ENCODE data around the gene FOLR1.
"Not testable (repeated sequence)": the region's sequence is repeated elsewhere in the genome, so short reads cannot be mapped to it uniquely, and the experiment has no call there.

The FOLR1 gene

DNA sequence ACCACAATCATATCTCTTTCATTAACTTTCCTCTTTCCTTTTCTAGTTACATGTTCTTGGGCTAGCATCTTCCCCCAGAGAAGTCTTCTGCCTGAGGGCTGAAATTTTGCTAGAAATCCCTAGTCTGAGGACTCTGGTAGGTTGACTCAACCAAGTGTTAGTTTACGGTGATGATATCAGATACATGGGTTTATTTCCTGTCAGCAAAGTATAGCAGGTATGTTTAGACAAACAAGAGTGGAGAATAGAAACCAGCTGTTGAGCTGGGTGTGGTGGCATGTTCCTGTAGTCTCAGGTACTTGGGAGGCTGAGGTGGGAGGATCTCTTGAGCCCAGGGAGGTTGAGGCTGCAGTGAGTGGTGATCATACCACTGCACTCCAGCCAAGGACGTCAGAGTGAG, 11.2 kb downstream of the FOLR1 start:
- DNase-seq (ENCODE audit: low spot score) (no peak), ATAC-seq (ENCODE audit: low read depth) (peak; percentile 52; the same call in 2 of the 3 replicates)
- Histone ChIP-seq H3K4me1 (ENCODE audit: insufficient read depth, poor library complexity, severe bottlenecking) (no peaks in the 10 kb centered on the region), H3K4me3 (ENCODE audit: severe bottlenecking) (no peak overlapping the region), H3K9me3 (ENCODE audit: severe bottlenecking) (no peaks in the 10 kb centered on the region), H3K36me3 (ENCODE audit: low read depth) (no peaks in the 10 kb centered on the region), H3K27ac (ENCODE audit: poor library complexity, severe bottlenecking) (no peak overlapping the region), H3K27me3 (ENCODE audit: insufficient read depth, poor library complexity, severe bottlenecking) (no peaks in the 10 kb centered on the region)
- TF ChIP-seq, protein P1, sequence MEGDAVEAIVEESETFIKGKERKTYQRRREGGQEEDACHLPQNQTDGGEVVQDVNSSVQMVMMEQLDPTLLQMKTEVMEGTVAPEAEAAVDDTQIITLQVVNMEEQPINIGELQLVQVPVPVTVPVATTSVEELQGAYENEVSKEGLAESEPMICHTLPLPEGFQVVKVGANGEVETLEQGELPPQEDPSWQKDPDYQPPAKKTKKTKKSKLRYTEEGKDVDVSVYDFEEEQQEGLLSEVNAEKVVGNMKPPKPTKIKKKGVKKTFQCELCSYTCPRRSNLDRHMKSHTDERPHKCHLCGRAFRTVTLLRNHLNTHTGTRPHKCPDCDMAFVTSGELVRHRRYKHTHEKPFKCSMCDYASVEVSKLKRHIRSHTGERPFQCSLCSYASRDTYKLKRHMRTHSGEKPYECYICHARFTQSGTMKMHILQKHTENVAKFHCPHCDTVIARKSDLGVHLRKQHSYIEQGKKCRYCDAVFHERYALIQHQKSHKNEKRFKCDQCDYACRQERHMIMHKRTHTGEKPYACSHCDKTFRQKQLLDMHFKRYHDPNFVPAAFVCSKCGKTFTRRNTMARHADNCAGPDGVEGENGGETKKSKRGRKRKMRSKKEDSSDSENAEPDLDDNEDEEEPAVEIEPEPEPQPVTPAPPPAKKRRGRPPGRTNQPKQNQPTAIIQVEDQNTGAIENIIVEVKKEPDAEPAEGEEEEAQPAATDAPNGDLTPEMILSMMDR (IDR thresholded peaks at IDR 0.05; ENCODE audit: poor library complexity, severe bottlenecking) = no peak

DNA sequence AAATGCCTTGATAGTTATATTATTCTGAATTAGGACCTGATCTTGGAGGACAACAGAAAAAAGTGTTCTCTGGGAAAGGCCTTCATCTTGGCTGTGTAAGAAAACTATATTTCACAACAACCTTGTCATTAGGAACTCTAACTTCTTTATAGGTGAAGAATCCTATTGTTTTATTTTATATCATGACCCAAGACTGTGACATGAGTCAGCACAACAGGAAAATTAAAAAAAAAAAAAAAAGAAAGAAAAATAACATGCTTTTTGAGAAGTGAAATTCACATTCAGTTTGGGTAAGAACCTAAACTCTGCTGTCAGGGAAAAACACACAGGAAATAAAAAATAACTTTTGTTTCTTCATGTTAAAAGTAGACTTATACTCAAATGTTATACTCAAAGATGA, 12.9 kb downstream of the FOLR1 start:
- no peak for ATAC-seq (ENCODE audit: low read depth)

DNA sequence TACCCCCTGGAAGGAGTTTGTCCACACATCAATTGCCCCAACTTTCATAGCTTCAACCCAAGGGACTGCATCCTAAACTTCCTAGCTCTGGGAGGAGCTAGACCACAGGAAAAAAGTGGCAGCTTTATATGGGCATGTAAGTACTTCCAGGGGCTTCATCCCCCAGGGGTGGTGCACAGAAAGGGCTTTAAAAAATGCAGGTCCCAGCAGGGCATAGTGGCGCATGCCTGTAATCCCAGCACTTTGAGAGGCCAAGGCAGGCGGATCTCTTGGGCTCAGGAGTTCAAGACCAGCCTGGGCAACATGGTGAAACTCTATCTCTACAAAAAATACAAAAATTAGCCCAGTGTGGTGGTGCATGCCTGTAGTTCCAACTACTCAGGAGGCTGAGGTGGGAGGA, 14.9 kb downstream of the FOLR1 start:
- not testable (repeated sequence) for H3K27me3 ChIP-seq (ENCODE audit: insufficient read depth, poor library complexity, severe bottlenecking); H3K4me1 ChIP-seq (ENCODE audit: insufficient read depth, poor library complexity, severe bottlenecking); H3K27ac ChIP-seq (ENCODE audit: poor library complexity, severe bottlenecking); ATAC-seq (ENCODE audit: low read depth); H3K4me3 ChIP-seq (ENCODE audit: severe bottlenecking); DNase-seq (ENCODE audit: low spot score); H3K36me3 ChIP-seq (ENCODE audit: low read depth); H3K9me3 ChIP-seq (ENCODE audit: severe bottlenecking)

More for the DNA sequence above, 12.9 kb downstream of the FOLR1 start:
- Histone ChIP-seq H3K36me3 (ENCODE audit: low read depth) (no peaks in the 10 kb centered on the region), H3K27me3 (ENCODE audit: insufficient read depth, poor library complexity, severe bottlenecking) (no peaks in the 10 kb centered on the region), H3K4me3 (ENCODE audit: severe bottlenecking) (no peak overlapping the region), H3K27ac (ENCODE audit: poor library complexity, severe bottlenecking) (no peak overlapping the region), H3K9me3 (ENCODE audit: severe bottlenecking) (peaks cover under 1% of the 10 kb centered on the region), H3K4me1 (ENCODE audit: insufficient read depth, poor library complexity, severe bottlenecking) (no peaks in the 10 kb centered on the region)
- TF ChIP-seq, protein P1 (IDR thresholded peaks at IDR 0.05; ENCODE audit: poor library complexity, severe bottlenecking) = no peak
- no peak for DNase-seq (ENCODE audit: low spot score)

DNA sequence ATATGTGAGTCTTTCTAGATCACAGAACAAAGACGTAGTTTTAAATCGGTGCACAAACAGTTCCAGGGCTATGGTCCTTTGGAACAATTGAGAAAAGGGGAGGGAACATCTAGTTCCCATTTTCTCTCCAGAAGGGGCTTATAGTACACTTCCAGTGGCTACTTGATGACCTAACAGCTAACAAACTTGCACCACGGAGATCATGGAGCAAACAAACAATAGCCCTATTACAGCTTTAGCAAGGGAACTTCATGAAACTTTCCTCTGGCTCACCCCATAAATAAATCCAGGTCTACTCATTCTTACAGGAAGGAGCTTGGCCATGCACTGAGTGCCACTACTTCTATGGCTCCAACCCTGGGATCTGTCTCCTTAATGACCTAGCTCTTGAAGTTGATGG, 16.3 kb downstream of the FOLR1 start:
- Histone ChIP-seq H3K27ac (ENCODE audit: poor library complexity, severe bottlenecking) (no peak overlapping the region), H3K4me1 (ENCODE audit: insufficient read depth, poor library complexity, severe bottlenecking) (no peaks in the 10 kb centered on the region), H3K4me3 (ENCODE audit: severe bottlenecking) (no peak overlapping the region), H3K9me3 (ENCODE audit: severe bottlenecking) (peaks cover 4% of the 10 kb centered on the region), H3K27me3 (ENCODE audit: insufficient read depth, poor library complexity, severe bottlenecking) (no peaks in the 10 kb centered on the region), H3K36me3 (ENCODE audit: low read depth) (no peaks in the 10 kb centered on the region)
- DNase-seq (ENCODE audit: low spot score) (no peak), ATAC-seq (ENCODE audit: low read depth) (no peak)
- TF ChIP-seq, protein P1 (IDR thresholded peaks at IDR 0.05; ENCODE audit: poor library complexity, severe bottlenecking) = no peak

DNA sequence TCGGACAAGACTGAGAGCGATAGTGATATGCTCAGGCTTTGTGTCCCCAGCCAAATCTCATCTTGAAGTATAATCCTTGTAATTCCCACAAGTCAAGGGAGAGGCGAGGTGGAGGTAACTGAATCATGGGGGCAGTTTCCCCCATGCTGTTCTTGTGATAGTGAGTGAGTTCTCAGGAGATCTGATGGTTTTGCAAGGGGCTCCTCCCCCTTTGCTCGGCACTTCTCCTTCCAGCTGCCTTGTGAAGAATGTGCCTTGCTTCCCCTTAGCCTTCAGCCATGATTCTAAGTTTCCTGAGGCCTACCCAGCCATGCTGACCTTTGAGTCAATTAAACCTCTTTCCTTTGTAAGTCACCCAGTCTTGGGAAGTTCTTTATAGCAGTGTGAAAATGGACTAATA, 17.2 kb downstream of the FOLR1 start:
- H3K36me3 ChIP-seq (ENCODE audit: low read depth) = no peaks in the 10 kb centered on the region
- H3K4me3 ChIP-seq (ENCODE audit: severe bottlenecking) = no peak overlapping the region
- H3K27me3 ChIP-seq (ENCODE audit: insufficient read depth, poor library complexity, severe bottlenecking) = no peaks in the 10 kb centered on the region
- no peak for ATAC-seq (ENCODE audit: low read depth)
- H3K4me1 ChIP-seq (ENCODE audit: insufficient read depth, poor library complexity, severe bottlenecking) = no peaks in the 10 kb centered on the region
- peaks cover 4% of the 10 kb centered on the region for H3K9me3 ChIP-seq (ENCODE audit: severe bottlenecking)
- H3K27ac ChIP-seq (ENCODE audit: poor library complexity, severe bottlenecking) = no peak overlapping the region
- TF ChIP-seq, protein P1 (IDR thresholded peaks at IDR 0.05; ENCODE audit: poor library complexity, severe bottlenecking) = no peak
- no peak for DNase-seq (ENCODE audit: low spot score)

Measured in RWPE2 (cell line).